Lower leg skin (tissue), 3 donors: Measurements from ENCODE around the gene ZNF699.
"Not testable (repeated sequence)": the region's sequence is repeated elsewhere in the genome, so short reads cannot be mapped to it uniquely, and the experiment has no call there.

ENCODE experiments used
- POLR2A ChIP-seq, 2 donors: fragments of 450-650 bp; IDR thresholded peaks; one replicate each; pipeline ENCODE4 v1.6.1; 2016 to 2017; ENCODE audit warnings: antibody characterized with exemption in 2 of 2, mild to moderate bottlenecking in 1 of 2, moderate library complexity in 1 of 2
- TF ChIP-seq, protein P1 (sequence below), 3 donors: fragments of 450-650 bp; IDR thresholded peaks; one replicate each; pipeline ENCODE4 v1.5.1; 2016; ENCODE audit warnings: antibody characterized with exemption in 3 of 3, mild to moderate bottlenecking in 3 of 3, moderate library complexity in 2 of 3

DNA sequence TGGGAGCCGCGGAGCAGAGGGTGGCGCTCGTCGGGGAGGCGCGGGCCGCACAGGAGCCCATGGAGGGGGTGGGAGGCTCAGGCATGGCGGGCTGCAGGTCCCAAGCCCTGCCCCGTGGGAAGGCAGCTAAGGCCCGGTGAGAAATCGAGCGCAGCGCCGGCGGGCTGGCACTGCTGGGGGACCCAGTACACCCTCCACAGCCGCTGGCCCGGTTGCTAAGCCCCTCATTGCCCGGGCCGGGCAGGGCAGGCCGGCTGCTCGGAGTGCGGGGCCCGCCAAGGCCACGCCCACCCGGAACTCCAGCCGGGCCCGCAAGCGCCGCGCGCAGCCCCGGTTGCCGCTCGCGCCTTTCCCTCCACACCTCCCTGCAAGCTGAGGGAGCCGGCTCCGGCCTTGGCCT lies 26.2 kb downstream of the ZNF699 start:
- TF ChIP-seq, protein P1, sequence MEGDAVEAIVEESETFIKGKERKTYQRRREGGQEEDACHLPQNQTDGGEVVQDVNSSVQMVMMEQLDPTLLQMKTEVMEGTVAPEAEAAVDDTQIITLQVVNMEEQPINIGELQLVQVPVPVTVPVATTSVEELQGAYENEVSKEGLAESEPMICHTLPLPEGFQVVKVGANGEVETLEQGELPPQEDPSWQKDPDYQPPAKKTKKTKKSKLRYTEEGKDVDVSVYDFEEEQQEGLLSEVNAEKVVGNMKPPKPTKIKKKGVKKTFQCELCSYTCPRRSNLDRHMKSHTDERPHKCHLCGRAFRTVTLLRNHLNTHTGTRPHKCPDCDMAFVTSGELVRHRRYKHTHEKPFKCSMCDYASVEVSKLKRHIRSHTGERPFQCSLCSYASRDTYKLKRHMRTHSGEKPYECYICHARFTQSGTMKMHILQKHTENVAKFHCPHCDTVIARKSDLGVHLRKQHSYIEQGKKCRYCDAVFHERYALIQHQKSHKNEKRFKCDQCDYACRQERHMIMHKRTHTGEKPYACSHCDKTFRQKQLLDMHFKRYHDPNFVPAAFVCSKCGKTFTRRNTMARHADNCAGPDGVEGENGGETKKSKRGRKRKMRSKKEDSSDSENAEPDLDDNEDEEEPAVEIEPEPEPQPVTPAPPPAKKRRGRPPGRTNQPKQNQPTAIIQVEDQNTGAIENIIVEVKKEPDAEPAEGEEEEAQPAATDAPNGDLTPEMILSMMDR (IDR thresholded peaks at IDR 0.05), result not testable (repeated sequence)
- not testable (repeated sequence) for TF ChIP-seq POLR2A (IDR thresholded peaks at IDR 0.05)
